Measurements from ENCODE around the gene APLF.
"Not testable (repeated sequence)": the region's sequence is repeated elsewhere in the genome, so short reads cannot be mapped to it uniquely, and the experiment has no call there.

Gene APLF

DNA sequence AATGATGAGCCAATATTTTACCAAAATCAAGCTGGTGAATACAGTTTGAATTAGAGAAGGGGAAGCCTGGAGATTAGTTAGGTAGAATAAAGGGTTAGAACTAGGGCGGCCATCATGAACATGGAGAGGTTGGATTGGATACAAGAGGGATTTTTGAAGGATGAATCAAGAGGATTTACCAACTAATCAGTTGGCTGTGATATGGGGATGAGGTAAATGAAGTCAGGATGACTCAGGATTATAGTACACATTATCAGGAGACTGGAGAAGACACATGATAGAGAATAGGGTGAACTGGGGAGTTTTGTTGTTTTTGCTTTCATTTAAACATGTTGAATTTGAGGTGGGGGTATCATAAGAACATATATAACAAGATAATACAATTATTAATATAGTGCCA, 102.2 kb downstream of the APLF start:
- no peak for TF ChIP-seq EZH2phosphoT487 (conservative IDR thresholded peaks at IDR 0.05; ENCODE audit: low read length)
- TF ChIP-seq, protein P1, sequence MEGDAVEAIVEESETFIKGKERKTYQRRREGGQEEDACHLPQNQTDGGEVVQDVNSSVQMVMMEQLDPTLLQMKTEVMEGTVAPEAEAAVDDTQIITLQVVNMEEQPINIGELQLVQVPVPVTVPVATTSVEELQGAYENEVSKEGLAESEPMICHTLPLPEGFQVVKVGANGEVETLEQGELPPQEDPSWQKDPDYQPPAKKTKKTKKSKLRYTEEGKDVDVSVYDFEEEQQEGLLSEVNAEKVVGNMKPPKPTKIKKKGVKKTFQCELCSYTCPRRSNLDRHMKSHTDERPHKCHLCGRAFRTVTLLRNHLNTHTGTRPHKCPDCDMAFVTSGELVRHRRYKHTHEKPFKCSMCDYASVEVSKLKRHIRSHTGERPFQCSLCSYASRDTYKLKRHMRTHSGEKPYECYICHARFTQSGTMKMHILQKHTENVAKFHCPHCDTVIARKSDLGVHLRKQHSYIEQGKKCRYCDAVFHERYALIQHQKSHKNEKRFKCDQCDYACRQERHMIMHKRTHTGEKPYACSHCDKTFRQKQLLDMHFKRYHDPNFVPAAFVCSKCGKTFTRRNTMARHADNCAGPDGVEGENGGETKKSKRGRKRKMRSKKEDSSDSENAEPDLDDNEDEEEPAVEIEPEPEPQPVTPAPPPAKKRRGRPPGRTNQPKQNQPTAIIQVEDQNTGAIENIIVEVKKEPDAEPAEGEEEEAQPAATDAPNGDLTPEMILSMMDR (IDR thresholded peaks at IDR 0.05; ENCODE audit: insufficient read depth, low read length, poor library complexity, severe bottlenecking), result no peak
- H3F3A ChIP-seq (ENCODE audit: insufficient read depth), result no peaks in the 10 kb centered on the region

DNA sequence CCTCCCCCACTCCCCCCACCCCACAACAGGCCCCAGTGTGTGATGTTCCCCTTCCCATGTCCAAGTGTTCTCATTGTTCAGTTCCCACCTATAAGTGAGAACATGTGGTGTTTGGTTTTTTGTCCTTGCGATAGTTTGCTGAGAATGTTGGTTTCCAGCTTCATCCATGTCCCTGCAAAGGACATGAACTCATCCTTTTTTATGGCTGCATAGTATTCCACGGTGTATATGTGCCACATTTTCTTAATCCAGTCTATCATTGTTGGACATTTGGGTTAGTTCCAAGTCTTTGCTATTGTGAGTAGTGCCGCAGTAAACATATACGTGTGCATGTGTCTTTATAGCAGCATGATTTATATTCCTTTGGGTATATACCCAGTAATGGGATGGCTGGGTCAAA, 103.0 kb downstream of the APLF start:
- H3K27ac ChIP-seq (ENCODE audit: low read depth, low read length); H3K4me3 ChIP-seq (ENCODE audit: insufficient read depth, low read length, poor library complexity, severe bottlenecking); H4K20me1 ChIP-seq (ENCODE audit: low read depth, low read length); H2AFZ ChIP-seq (ENCODE audit: low read depth, low read length, severe bottlenecking); H3F3A ChIP-seq (ENCODE audit: insufficient read depth); H3K9ac ChIP-seq (ENCODE audit: low read length); H3K79me2 ChIP-seq (ENCODE audit: insufficient read depth, low read length); H3K27me3 ChIP-seq (ENCODE audit: low read length); H3K36me3 ChIP-seq (ENCODE audit: low read length); H3K9me3 ChIP-seq (ENCODE audit: insufficient read depth, low read length); H3K9me2 ChIP-seq (replicated peaks; ENCODE audit: insufficient read depth, low read length); H3K4me2 ChIP-seq (ENCODE audit: low read depth, low read length, poor library complexity, severe bottlenecking): not testable (repeated sequence)

More for the DNA sequence above, 102.2 kb downstream of the APLF start:
- Histone ChIP-seq H3K27me3 (ENCODE audit: low read length) (no peaks in the 10 kb centered on the region), H3K36me3 (ENCODE audit: low read length) (no peaks in the 10 kb centered on the region), H2AFZ (ENCODE audit: low read depth, low read length, severe bottlenecking) (no peak overlapping the region), H3K9ac (ENCODE audit: low read length) (no peak overlapping the region), H4K20me1 (ENCODE audit: low read depth, low read length) (no peaks in the 10 kb centered on the region), H3K4me2 (ENCODE audit: low read depth, low read length, poor library complexity, severe bottlenecking) (no peak overlapping the region), H3K79me2 (ENCODE audit: insufficient read depth, low read length) (no peaks in the 10 kb centered on the region), H3K4me3 (ENCODE audit: insufficient read depth, low read length, poor library complexity, severe bottlenecking) (no peak overlapping the region), H3K9me2 (replicated peaks; ENCODE audit: insufficient read depth, low read length) (no peaks in the 10 kb centered on the region), H3K27ac (ENCODE audit: low read depth, low read length) (no peak overlapping the region), H3K9me3 (ENCODE audit: insufficient read depth, low read length) (no peaks in the 10 kb centered on the region)

DNA sequence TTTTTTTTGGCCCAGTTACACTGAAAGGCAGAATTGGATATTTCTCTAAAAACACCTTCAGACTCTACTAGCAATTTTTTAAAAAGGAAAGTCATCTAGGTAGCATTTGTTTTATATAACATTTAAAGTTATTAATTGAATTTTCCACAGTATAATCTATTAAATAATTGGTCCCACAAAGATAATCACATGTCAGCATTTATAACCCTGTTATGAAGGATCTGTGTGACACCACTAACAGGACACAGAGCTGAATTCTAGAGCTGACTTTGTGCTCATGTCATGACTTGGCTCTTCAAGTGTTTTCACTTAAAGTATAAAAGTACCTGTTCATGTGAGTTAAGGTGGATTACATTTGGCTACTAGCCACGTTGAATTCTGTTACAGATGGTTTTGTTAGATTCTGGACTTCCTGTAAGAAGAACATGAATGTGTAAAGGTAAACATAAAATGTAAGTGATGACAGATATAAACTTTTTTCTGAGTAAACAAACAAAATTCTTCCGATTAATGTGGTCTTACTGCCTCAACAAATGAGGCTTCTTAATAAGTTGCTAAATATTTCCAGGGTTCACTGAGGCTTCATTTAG, 106.9 kb downstream of the APLF start:
- H4K20me1 ChIP-seq (ENCODE audit: low read depth, low read length), result no peaks in the 10 kb centered on the region
- no peaks in the 10 kb centered on the region for H3K9me2 ChIP-seq (replicated peaks; ENCODE audit: insufficient read depth, low read length)
- no peak for TF ChIP-seq EZH2phosphoT487 (conservative IDR thresholded peaks at IDR 0.05; ENCODE audit: low read length)
- TF ChIP-seq, protein P1 (IDR thresholded peaks at IDR 0.05; ENCODE audit: insufficient read depth, low read length, poor library complexity, severe bottlenecking), result no peak
- no peaks in the 10 kb centered on the region for H3K9me3 ChIP-seq (ENCODE audit: insufficient read depth, low read length)
- H3K27me3 ChIP-seq (ENCODE audit: low read length), result no peaks in the 10 kb centered on the region
- no peak overlapping the region for H3K4me2 ChIP-seq (ENCODE audit: low read depth, low read length, poor library complexity, severe bottlenecking)
- H3K79me2 ChIP-seq (ENCODE audit: insufficient read depth, low read length), result no peaks in the 10 kb centered on the region
- no peaks in the 10 kb centered on the region for H3F3A ChIP-seq (ENCODE audit: insufficient read depth)
- H3K27ac ChIP-seq (ENCODE audit: low read depth, low read length), result no peak overlapping the region
- H3K4me3 ChIP-seq (ENCODE audit: insufficient read depth, low read length, poor library complexity, severe bottlenecking), result no peak overlapping the region
- no peaks in the 10 kb centered on the region; the same call in 1 of the 2 replicates for H3K36me3 ChIP-seq (ENCODE audit: low read length)
- no peak overlapping the region for H3K9ac ChIP-seq (ENCODE audit: low read length)
- no peak overlapping the region for H2AFZ ChIP-seq (ENCODE audit: low read depth, low read length, severe bottlenecking)

DNA sequence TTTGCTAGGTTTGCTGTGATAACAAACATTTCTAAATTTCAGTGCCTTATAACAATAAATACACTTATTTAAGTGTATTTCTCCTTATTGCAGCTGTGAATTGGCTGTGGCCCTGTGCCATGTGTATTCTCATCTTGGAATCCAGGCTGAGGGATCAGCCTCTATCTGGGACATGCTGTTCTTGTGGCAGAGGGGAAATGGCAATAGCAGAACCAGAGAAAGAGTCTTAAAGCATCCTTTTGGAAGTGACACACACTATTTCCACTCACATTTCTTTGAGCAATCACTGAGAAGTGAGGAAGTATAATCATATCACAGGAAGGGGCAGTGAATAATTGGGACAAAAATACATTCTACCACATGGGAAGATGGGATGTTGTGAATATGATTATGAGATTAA, 109.8 kb downstream of the APLF start:
- no peak for TF ChIP-seq EZH2phosphoT487 (conservative IDR thresholded peaks at IDR 0.05; ENCODE audit: low read length)
- TF ChIP-seq, protein P1 (IDR thresholded peaks at IDR 0.05; ENCODE audit: insufficient read depth, low read length, poor library complexity, severe bottlenecking), result no peak
- no peak overlapping the region for H3K27ac ChIP-seq (ENCODE audit: low read depth, low read length)

More for the DNA sequence above, 109.8 kb downstream of the APLF start:
- Histone ChIP-seq H3K27me3 (ENCODE audit: low read length) (no peaks in the 10 kb centered on the region), H3K4me2 (ENCODE audit: low read depth, low read length, poor library complexity, severe bottlenecking) (no peak overlapping the region), H3K79me2 (ENCODE audit: insufficient read depth, low read length) (no peaks in the 10 kb centered on the region), H3F3A (ENCODE audit: insufficient read depth) (no peaks in the 10 kb centered on the region), H2AFZ (ENCODE audit: low read depth, low read length, severe bottlenecking) (no peak overlapping the region), H3K36me3 (ENCODE audit: low read length) (no peaks in the 10 kb centered on the region; the same call in 1 of the 2 replicates), H3K9me2 (replicated peaks; ENCODE audit: insufficient read depth, low read length) (no peaks in the 10 kb centered on the region), H4K20me1 (ENCODE audit: low read depth, low read length) (no peaks in the 10 kb centered on the region), H3K9ac (ENCODE audit: low read length) (no peak overlapping the region), H3K4me3 (ENCODE audit: insufficient read depth, low read length, poor library complexity, severe bottlenecking) (no peak overlapping the region), H3K9me3 (ENCODE audit: insufficient read depth, low read length) (no peaks in the 10 kb centered on the region)
